HT1080 (cell line): ENCODE results near the gene NAP1L5. TPM values are rescaled to one million over a fixed set of nuclear protein-coding genes. Genes with fewer than 3 reads are reported as not detected.
A peak's percentile ranks its signal among the peaks of the same experiment; 100 is the strongest.

Experiments
- DNase-seq: peaks from one replicate; pipeline ENCODE4 v3.0.0-alpha.2; 2015; ENCODE audit warnings: low read depth
- total RNA-seq: library from RNA; depleted of rRNA; stranded (reverse); fragments of >200 nt; shearing (Covaris generic); gene quantifications from 2 replicates; pipeline ENCODE4 v1.2.3, GENCODE V29; 2014

NAP1L5 gene
- total RNA-seq, 1 experiment from 2014 or later = 9.2 TPM

DNA sequence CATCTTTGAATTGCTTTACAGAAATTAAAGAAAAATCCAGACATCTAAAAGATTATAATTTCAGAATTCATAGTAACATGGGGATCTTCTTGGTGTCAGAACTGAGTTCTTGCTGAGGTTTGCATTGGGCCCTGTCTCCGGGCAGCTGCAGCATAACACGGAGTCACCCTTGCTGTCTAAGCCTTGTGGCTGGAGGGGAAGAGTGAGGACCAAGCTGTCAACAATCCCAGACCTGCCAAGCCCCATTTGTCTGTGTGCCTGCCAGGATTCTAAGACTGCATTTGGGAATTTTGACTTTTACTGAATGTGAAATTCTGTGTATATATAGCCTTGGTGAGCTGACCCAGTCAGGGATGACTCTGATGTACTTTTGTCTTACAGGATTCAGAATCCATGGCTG is 25.2 kb upstream of the NAP1L5 start:
- DNase-seq = no peak

DNA sequence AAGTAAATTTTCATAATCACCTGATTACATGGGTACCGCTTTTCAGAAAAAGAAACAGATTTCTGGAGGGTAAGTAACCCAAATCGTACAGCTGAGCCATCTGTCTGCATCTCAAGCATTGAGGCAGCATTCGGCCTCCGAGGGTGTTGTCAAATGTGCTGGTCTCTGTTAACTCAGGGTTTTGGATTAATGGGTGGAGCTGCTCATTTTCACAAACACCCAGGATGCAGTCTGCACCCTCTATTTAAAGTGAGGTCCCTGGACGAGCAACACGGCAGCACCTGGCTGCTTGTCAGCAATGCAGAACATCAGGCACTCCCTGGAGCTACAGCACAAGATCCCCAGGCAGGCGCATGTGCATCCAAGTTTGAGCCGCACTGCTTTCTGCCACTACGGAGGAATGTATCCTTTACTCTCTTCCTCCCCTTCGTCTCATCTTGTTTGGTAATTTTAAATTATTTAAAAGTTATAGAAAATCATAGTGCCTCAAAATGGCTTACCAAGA is 24.7 kb upstream of the NAP1L5 start:
- DNase-seq = no peak

DNA sequence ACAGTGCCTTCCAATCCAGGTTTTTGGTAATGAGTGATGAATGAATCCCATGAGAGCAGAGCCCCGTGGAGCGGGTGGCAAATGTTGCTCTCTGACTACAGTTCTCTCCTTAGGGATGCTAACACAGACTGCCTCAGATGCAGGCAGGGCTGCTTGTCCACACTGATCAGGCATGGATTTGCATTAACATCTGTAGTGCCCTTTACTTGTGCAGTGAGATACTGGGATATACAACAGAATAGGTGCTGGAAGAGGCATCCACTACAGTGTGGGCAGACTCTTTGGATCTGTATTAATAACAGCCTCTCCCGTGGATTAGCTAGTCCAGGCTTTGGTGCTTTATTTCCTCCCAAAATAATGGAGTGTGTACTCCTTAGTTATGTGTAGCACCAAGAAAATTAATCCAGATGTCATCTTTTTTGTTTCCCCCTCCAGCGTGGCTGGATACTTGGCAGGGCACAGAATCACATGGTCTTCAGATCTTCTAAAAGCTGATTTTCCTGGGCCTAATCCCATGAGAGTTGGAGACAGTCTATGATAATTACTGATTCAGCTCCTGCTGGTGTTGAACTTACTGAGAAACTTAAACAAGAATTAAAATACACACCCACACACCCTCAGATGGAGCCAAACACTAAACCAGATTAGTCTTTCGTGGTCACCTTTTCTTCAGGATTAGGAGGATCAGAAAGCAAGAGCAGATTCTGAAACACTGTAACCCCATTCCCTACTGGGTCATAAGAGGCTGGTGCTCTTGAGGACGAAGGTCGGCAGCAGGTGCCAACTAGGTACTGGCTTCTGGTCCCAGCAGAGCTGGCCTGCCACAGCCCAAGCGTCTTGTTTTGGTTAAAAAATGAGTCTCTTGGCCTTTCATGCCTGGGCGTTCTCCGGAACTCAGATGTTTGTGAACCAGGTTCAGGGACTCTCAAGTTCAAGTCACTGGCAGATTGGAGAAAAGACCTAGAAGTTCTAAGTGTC is 23.1 kb upstream of the NAP1L5 start:
- no peak for DNase-seq

DNA sequence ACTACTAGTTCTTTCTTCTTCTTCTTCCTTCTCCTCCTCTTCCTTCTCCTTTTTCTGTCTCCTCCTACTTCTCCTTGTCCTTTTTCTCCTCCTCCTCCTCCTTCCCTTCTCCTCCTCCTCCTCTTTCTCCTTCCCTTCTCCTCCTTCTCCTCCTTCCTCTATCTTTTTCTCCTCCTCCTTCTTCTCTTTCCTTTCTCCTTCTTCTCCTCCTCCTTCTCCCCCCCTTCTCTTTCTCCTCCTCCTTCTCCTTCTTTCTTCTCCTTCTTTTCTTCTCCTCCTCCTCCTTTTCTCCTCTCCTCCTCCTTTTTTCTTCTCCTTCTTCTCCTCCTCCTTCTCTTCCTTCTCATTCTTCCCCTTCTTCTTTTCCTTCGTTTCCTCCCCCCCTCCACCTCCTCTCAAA is 21.8 kb upstream of the NAP1L5 start:
- no peak for DNase-seq

DNA sequence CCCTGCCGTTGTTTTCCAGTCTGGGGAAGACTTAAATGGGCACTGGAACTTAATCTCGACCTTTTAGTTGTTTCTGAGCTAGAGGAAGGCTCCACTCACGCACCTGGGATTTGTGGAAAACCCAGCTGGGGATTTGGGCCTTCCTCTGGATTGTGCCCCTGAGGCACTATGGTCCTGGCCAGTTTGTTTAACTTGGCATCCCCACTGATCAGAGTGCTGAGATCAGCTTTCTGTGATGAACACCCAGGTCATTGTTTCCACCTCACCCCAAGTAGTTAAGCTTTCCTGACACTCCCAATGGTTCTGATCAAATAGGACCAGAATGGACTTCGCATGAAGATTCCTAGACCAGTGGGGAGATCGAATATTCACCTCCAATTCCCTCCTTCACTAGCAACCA is 20.5 kb upstream of the NAP1L5 start:
- no peak for DNase-seq

DNA sequence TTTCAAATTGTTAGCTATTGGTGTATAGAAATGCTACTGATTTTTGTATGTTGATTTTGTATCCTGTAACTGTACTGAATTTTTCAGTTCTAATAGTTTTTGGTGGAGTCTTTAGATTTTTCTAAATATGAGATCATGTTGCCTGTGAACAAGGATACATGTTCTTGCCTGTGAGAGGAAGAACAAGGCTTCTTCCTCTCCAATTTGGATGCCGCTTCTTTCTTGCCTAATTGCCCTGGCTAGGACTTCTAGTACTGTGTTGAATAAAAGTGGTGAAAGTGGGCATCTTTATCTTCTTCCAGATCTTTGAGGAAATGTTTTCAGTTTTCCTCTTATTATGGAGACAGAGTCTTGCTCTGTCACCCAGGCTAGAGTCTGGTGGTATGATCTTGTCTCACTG is 16.2 kb upstream of the NAP1L5 start:
- DNase-seq = no peak

DNA sequence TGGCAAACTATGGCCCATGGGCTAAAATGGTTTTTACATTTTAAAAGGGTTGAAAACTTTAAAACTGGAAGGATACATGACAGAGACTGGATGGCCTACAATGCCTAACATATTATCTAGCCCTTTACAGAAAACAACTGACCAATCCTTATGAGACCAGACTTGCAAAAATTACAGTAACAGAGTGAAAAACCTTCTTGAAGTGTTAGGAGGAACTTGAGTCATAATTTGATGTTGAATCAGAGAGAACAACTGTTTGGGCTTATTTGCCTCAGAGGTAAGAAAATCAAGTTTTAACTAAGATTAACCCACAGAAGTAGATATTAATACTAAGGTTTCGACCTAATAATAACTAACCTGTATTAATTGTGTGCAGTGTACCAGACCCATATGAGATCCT is 12.4 kb upstream of the NAP1L5 start:
- no peak for DNase-seq

DNA sequence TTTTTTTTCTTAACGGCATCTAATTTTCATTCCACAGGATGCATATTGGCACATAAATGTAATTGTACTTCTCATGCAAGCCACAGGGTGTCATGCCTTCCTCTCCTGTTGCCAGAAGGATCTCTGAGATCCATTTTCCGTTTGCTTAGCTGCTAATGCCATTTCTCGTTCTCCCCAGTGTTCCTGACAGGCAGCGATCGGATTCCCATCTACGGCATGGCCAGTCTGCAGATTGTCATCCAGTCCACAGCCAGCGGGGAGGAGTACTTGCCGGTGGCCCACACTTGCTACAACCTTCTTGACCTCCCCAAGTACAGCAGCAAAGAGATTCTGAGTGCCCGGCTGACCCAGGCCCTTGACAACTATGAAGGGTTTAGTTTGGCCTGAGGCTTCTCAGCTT is 8.9 kb upstream of the NAP1L5 start:
- DNase-seq = peak; percentile 24

DNA sequence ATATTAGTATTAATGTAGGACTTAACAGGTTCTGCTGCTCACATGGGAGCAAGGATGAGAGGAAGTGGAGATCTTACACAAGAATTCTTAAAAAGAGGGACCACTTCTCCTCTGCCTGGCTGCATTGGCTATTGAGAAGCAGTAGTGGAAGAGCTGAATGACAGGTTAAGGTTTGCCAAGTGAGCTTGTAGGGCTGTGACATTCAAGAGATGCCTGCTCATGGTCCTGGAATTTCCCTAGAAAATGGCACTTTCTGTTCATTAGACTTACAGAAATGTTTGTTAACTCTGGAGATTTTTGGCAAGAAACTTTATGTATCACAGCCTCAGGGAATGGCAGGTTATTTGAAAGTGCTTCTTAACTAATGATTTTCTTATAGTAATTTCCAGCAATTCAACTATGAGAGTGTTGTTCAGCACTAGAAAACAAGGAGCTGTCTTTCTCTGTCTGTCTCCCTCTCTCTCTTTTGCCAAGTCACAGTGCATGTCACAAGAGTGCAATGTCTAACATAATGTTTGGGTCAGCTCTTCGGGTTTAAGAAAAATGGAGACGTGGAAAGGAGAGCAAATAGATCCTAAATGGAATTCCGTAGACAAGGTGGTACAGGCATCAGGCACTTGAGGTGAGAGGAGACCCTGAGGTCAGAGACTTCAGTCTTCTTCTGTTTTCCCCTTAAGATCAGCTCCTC is 8.3 kb upstream of the NAP1L5 start:
- no peak for DNase-seq

DNA sequence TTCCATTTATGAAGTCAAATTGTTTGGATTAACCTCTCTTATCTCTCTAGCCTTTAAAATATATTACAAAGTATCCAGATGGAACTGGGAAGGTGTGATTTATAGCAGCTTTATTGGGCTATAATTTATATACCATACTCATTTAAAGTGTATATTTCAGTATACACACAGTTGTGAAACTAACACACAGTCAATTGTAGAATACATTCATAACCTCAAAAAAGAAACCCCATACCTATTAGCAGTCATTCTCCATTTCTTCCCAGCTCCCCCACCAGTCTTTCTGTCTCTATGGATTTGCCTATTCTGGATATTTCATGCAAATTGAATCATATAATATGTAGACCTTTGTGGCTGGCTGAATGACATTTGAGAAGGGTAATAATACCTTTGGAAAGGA is 7.6 kb upstream of the NAP1L5 start:
- DNase-seq = no peak

DNA sequence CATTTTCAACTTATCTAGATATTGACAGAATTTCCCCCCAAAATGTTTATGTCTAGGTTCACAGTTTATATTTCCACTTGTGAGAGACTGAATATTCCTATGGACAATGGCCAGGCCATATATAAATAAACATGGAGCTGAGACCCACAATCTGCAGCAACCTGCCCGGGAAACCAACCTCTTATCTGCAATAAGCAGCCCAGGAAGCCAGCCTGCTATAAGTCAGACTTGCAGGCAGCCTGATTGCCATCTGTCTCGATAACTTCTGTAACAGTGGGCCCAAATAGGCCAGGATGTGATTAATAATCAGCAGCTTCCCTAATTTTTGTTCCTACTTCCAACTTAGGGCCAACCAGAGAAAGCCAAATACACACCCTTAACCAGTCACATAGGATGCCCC is 5.2 kb upstream of the NAP1L5 start:
- DNase-seq = no peak

DNA sequence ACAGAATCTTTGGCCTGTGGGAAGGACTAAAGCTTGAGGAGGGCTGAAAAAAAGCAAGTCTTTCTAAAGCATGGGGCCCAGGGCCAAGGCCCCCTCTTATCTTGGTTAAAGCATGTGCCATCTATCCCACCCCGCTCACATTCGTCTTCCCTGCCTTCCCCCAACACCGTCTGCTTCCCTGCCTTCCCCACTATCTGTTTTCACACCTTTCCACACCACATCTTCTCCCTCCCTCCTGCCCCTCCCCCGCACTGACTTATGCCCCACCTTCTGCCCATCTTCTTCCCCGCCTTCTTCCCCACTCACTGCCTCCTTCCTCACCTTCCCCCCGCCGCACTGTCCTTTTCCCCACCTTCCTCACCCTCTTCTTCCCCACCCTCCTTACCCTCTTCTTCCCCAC is 890 bp upstream of the NAP1L5 start:
- DNase-seq = no peak

DNA sequence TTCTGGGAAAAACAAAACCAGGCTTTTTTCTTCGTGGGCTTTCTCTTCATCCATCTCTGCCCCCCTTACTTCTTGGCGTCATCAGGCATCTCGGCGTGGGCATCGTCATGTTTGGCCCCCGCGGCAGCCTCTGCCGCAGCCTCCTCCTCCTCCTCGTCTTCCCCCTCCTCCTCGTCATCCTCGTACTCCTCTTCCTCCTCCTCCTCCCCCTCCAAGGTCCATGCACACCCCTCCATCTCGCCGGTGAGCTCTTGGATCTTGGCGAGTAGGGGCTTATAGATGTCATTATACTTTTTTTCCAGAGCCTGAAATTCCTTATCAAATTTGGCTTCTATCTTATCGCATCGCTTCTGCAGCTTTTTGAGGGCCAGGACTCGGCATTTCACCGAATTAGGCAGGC is 488 bp downstream of the NAP1L5 start:
- DNase-seq = peak; percentile 23

DNA sequence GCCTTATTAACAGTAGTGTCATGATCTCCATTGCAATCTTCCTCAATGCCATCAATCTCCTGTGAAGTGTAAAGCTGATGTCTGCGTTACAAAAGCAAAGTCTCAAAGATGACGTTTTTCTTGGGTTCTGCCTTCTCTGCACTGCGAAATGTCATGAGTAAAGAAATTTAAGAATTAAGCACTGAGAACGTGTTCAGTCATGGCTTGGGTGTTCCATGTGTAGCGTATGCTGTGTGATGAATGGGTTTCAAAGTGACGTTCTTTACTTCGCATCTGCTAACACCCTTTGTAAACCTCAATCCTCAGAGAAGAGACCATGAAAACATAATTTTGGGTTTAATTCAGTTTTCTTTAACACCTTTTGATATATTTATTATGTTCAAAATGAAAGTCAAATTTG is 999 bp downstream of the NAP1L5 start:
- DNase-seq = no peak

DNA sequence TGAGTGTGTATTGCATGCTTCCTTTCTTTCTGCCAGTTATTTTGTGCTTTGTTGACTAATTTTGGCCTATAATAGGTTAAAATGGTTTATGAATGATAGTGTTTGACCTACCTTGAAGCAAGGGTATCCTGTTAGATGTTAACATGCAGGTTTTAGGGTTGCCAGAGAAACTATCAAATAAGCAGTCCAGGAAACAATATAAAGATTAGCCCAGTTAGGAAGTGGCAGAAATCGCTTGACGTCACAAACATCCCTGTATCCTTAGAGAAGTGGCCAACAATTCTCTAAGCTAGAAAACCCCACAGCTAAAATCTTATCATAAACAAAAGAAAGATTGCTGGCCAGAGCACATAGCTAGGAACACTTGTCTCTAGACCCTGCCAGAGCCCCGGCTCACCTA is 3.8 kb downstream of the NAP1L5 start:
- DNase-seq = no peak

DNA sequence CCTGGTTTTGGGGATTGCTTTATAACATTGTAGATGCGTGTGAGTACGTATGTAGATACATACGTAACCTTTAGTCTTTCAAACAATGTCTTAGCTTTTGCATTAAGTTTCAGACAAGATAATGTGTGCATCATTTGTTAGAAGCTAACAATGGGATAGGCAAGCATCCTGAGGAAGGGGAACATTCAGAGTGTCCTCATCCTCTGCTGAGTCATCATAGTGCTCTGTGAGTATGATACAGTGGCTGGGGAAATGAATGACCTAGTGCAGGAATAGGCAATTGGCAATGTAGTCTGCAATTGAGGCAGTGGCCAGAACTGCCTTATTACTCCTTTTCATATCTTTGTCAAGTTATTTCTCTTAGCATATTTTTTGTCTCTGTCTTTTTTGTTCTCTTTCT is 7.3 kb downstream of the NAP1L5 start:
- DNase-seq = peak; percentile 67

DNA sequence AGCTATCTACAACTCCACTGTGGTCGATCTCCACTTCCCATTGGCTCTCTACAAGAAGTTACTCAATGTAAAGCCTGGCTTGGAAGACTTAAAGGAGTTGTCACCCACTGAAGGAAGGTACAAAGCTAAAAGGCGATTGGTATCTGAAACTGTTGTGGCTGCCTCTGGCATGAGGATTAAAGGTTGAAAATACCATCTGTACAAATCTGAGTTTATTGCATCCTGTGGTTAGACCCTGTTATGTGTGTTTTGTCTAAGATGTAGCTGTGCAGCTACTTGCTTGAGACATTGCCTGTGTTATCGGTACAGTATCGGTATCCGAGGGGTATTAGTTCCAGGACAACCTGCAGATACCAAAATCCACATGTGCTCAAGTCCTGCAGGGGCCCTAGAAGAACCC is 16.4 kb downstream of the NAP1L5 start:
- no peak for DNase-seq

DNA sequence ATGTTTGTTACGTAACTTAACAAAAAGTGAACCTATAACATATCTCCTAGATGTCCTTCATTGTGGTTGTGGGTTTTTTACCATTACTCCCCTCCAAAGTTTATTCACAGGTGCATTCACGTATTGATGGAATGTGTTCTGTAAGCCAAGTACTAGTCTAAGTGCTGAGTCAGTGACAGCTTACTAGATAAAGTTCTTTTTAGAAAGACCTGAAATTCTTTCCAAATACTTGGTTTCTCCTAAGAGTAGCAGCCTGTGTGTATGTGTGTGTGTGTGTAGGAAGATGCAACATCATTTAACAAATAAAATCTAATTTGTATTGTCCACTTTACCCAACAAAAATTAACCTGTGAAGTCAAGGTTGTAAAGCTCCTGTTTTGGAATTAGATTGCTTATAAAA is 22.1 kb downstream of the NAP1L5 start:
- no peak for DNase-seq

DNA sequence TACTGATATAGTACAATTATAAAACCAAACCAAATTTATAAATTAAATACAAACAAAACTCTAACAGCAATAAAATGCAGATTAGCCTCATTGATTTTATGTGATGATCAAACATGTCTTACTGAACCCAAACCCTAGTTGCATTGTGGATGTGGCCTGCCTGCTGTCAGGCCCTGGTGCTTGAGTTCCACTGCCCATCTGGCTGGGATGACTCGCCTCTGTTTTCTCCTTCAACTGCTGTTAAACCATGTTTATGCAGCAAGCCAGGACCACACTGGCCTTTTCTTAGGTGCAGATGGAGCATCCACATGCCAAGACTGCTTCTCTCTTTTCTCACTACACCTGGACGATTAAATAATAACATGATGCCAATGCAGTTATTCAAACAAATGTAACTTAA is 22.6 kb downstream of the NAP1L5 start:
- peak; percentile 44 for DNase-seq

DNA sequence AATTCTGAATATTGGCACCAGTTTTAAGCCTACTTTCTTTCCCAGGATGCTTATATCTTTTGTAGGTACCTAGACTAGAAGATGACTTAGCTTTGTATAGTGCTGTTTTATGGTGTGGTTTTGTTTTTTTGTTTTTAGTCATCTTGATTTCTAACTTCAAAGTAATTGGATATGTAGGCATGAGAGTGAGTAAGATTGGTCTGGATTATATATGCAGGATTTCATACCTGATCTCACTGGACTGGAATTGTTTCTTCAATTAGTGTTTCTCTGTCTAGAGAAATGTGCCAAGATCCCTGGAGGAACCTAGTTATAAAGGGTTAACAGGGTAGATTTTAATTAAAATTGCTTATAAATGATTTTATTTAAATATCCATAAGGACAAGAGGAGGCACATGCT is 23.1 kb downstream of the NAP1L5 start:
- peak; percentile 34 for DNase-seq

DNA sequence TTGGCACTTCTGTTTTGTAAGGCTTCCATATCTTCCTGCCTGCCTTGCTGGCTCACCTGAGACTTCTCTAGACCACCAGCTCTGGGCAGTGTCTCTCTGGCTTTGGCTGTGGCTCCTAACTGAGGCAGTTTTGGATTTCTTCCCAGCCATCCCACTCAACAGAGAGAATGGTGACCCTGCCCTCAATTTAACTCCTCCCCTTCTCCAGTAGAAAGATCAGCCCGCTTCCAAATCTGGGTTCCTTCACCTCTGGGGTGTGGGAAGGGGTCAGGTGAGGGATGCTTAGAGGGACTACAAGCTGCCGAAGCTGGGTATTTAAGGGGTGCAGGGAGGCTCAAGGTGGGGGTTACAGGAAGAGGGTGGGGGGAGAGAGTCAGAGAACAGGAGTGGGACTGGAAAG is 23.7 kb downstream of the NAP1L5 start:
- no peak for DNase-seq

DNA sequence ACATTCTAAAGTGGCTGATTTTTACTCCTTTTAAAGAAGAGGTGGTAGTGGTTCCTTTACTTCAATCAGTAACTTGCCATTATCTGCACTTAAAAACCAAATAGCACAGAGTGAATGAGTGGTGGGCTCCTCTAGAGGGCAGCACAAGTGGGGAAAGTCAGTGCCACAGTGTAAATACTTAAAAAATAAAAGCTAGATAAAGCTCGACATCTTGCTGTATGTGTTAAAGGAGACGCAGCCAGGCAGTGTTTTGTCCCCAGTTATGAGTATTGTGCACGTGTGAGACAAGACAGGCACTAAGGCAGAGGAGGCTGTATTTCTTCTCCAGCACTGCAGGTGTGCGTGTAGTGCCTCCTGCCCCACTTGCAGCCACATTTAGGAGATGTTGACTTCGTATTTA is 24.6 kb downstream of the NAP1L5 start:
- DNase-seq = peak; percentile 34

DNA sequence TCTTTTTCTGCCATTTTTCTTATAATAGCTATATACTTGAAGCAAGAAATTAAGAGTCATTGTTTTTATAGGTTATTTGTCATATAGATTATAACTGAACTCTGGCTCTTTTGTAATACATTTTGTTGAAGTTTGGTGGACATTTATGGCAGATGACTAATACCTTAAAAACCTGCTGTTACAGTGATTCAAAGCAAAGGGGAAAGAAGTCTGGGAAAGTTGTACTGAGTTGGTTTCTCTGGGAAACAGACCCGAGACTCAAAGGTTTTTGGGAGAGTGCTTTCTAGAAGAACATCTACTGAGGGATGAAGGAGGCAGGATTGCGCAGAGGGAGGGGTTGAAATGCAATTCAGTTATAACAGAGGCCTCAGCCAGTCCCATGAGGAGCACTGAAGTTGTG is 35.9 kb downstream of the NAP1L5 start:
- peak; percentile 82 for DNase-seq
